ENCODE measurements around the gene SYNPR.

DNA sequence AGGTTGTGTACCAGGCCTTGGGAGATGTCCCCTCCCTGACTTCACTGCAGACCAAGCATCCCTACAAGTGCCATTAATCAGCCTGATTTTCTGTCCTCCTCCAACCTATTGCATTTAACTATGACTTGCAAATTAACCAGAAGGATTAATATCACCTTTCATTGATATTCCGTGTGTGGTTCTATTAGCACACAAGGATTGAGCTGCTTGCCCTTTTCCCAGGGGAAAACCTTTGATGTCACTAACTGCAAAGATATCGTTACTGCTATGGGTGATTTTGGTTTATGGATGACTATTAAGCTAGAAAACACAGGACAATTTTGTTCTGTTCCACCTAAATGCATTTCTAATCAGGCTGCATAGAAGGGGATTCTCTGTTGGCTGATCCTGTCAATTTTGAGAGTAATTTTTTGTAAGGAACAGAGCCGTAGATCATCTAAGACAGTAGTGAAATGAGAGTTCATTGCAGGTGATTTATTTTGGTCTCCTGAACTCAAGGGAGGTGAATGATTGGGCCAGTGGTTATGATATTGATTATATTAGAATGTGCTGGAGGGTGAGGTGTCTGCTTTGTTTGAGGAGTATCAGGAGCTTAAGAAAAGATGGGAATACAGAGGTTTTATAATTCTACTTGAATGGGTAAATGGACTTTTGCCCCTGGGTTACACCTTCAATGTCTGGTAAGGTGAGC lies 196.9 kb downstream of the SYNPR start:
- TF ChIP-seq GATA3 (IDR thresholded peaks at IDR 0.05; ENCODE audit: low read depth, low read length) = no peak
- TF ChIP-seq GATA2 (IDR thresholded peaks at IDR 0.05; ENCODE audit: low read depth, low read length) = no peak

Measured in SH-SY5Y (cell line).